Mucosa of stomach (tissue), 1 donor: ENCODE data around the gene DOP1B.

Experiments
- H3K27me3 ChIP-seq: one replicate; pipeline ENCODE4 v1.7.0; 2013; ENCODE audit warnings: mild to moderate bottlenecking, low read length; ENCODE audit not compliant: control insufficient read depth, insufficient read depth
- H3K36me3 ChIP-seq: one replicate; pipeline ENCODE4 v1.7.0; 2013; ENCODE audit warnings: low read length; ENCODE audit not compliant: control insufficient read depth, insufficient read depth
- H3K4me1 ChIP-seq: one replicate; pipeline ENCODE4 v1.7.0; 2013; ENCODE audit warnings: mild to moderate bottlenecking, low read length; ENCODE audit not compliant: control insufficient read depth, insufficient read depth
- H3K4me3 ChIP-seq: one replicate; pipeline ENCODE4 v1.7.0; 2013; ENCODE audit warnings: low read length
- H3K9ac ChIP-seq: one replicate; pipeline ENCODE4 v1.7.0; 2013; ENCODE audit warnings: mild to moderate bottlenecking, low read length, moderate library complexity
- H3K9me3 ChIP-seq: one replicate; pipeline ENCODE4 v1.7.0; 2013; ENCODE audit warnings: mild to moderate bottlenecking, low read length, moderate library complexity; ENCODE audit not compliant: control insufficient read depth
- donor health status: Pancreatic carcinoma.

Gene DOP1B, protein sequence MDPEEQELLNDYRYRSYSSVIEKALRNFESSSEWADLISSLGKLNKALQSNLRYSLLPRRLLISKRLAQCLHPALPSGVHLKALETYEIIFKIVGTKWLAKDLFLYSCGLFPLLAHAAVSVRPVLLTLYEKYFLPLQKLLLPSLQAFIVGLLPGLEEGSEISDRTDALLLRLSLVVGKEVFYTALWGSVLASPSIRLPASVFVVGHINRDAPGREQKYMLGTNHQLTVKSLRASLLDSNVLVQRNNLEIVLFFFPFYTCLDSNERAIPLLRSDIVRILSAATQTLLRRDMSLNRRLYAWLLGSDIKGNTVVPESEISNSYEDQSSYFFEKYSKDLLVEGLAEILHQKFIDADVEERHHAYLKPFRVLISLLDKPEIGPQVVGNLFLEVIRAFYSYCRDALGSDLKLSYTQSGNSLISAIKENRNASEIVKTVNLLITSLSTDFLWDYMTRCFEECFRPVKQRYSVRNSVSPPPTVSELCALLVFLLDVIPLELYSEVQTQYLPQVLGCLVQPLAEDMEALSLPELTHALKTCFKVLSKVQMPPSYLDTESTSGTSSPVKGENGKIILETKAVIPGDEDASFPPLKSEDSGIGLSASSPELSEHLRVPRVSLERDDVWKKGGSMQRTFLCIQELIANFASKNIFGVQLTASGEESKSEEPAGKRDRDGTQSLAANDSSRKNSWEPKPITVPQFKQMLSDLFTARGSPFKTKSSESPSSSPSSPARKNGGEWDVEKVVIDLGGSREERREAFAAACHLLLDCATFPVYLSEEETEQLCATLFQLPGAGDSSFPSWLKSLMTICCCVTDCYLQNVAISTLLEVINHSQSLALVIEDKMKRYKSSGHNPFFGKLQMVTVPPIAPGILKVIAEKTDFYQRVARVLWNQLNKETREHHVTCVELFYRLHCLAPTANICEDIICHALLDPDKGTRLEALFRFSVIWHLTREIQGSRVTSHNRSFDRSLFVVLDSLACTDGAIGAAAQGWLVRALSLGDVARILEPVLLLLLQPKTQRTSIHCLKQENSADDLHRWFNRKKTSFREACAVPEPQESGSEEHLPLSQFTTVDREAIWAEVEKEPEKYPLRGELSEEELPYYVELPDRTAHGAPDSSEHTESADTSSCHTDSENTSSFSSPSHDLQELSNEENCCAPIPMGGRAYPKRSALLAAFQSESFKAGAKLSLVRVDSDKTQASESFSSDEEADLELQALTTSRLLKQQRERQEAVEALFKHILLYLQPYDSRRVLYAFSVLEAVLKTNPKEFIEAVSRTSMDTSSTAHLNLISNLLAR (N-terminal part only)

DNA sequence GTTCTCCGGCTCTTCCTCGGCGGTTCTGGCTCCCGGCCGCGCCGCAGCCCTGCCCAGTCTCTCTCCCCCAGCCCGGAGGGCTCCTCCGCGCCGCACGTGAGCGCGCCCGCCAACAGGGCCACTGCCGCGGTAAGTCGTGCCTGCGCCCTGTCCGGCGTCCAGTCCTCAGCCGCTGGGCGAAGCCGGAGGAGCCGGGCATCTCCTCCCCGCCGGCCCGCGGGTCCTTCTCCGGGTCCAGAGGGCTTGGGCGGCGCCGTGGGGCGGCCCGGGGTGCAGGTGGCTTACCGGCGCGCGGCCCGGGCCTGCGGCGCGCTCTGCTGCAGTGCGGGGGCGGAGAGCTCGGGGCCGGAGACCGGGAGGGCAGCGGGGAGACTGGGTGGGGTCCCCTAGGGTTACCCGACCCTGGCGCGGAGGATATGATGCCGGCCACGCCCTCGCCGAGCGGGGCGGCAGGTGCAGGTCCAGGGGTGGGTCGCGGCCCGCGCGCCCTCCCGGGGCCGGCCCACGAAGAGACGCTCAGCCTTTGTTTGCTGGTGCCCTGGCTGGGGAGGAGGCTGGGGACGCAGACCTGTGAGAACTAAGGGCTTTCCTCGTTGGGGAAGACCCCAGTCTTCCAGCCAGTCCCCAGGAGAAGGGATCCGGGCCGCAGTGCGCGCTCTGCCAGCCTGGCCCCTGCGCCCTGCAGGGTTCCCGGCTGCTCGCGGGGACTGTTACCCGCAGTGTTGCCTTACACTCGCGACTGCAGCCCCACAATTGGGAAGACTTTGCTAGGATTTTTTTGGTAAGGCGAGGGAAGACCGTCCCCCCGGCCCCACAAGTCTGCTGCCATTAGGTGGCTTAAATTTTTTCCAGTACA, at the start of gene DOP1B:
TSS of gene DOP1B (plus strand) at position 10 of the 856 bp plus-strand sequence. CDS start 7,910 bp downstream, outside the sequence.
- Histone ChIP-seq H3K36me3 (no peaks in the 10 kb centered on the region), H3K4me1 (peaks cover 37% of the 10 kb centered on the region), H3K4me3 (peak within 1 kb of the TSS; percentile 35), H3K9ac (peak within 1 kb of the TSS; percentile 76), H3K9me3 (no peaks in the 10 kb centered on the region), H3K27me3 (no peaks in the 10 kb centered on the region)

DNA sequence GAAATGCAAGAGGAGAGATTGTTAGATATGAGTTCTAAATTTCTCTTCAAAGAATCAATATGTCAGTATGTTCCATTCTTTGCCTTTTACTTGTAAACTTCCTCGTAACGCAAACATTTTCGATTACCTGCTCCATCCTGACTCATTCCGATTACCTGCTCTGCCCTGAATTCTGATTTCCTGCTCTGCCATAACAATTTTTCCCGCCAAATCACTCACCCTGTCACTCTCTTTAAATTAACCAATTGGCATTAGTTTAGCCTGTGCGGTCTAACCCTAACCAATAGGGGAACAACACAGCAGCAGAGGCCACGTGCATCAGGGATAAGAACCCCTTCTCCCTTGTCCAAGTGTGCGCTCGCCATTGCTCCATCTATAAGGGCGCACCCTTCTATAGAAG, 46.8 kb upstream of the DOP1B start:
- H3K27me3 ChIP-seq: no peaks in the 10 kb centered on the region
- H3K9ac ChIP-seq: no peak overlapping the region

DNA sequence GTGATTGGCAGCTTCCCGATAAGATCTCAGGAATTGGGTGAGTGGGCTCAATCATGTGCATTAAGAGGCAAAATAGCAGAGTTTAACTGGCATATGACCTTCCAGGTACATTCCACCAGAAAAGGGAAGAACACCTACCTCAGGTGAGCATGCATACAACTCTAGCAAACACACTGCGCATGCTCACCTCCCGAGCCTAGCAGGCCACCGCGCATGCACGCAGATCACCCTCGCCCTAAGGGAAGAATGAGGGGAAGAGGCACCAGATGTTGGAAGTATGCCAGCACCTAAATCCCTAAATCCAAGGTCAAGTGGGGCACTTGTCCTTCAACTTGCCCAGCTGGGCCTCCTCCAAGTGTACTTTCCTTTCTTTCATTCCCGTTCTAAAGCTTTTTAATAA, 45.4 kb upstream of the DOP1B start:
- no peaks in the 10 kb centered on the region for H3K9me3 ChIP-seq
- H3K36me3 ChIP-seq: no peaks in the 10 kb centered on the region
- no peak overlapping the region for H3K9ac ChIP-seq
- peaks cover 11% of the 10 kb centered on the region for H3K4me1 ChIP-seq
- H3K4me3 ChIP-seq: no peak overlapping the region
- no peaks in the 10 kb centered on the region for H3K27me3 ChIP-seq

More for the DNA sequence above, 46.8 kb upstream of the DOP1B start:
- Histone ChIP-seq H3K36me3 (no peaks in the 10 kb centered on the region), H3K4me3 (no peak overlapping the region), H3K4me1 (peaks cover 11% of the 10 kb centered on the region), H3K9me3 (no peaks in the 10 kb centered on the region)

DNA sequence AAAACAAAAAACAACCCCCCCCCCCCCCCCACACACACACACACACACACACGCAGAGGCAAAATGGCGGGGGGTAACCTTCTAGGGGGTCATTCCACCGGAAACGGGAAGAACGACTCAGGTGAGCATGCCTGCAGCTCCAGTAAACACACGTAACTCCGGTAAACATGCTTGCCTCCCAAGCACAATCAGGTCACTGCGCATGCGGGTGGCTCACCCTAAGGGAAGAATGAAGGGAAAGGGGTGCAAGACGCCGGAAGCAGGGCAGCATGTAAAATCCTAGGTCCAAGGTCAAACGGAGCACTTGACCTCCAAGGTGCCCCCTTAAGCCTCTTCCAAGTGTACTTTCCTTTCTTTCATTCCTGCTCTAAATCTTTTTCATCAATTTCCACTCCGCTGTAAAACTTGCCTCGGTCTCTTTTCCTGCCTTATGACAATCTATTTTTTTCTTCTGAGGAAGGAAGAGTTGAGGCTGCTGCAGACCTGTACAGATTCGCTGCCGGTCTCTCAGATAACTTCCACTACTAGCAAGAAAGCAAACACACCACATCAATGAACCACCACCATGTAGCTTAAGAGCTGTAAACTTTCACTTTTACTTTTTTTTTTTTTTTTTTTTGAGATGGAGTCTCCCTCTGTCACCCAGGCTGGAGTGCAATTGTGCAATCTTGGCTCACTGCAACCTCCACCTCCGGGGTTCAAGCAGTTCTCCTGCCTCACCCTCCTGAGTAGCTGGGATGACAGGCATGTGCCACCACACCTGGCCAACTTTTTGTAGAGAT, 42.8 kb upstream of the DOP1B start:
- H3K4me3 ChIP-seq: peak overlapping the region; percentile 64
- H3K4me1 ChIP-seq: peaks cover 11% of the 10 kb centered on the region
- peak overlapping the region; percentile 65 for H3K9ac ChIP-seq
- H3K27me3 ChIP-seq: no peaks in the 10 kb centered on the region
- H3K9me3 ChIP-seq: no peaks in the 10 kb centered on the region
- no peaks in the 10 kb centered on the region for H3K36me3 ChIP-seq

DNA sequence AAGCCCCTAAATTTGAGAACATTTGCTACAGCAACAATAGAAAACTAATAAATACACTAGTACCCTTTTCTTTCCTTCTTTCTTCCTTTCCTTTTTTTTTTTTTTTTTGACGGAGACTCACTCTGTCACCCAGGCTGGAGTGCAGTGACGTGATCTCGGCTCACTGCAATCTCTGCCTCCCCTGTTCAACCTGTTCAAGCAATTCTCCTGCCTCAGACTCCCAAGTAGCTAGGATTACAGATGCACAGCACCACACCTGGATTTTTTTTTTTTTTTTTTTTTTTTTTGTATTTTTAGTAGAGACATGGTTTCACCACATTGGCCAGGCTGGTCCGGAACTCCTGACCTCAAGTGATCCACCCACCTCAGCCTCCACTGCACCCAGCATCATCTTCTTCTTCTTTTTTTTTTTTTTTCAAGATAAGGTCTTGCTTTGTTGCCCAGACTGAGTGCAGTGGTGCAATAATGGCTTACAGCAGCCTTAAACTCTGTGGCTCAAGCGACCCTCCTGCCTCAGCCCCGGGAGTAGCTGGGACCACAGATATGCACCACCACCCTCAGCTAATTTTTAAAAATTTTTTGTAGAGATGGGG, 41.4 kb upstream of the DOP1B start:
- H3K27me3 ChIP-seq: no peaks in the 10 kb centered on the region
- H3K36me3 ChIP-seq: no peaks in the 10 kb centered on the region
- H3K4me1 ChIP-seq: peaks cover 11% of the 10 kb centered on the region
- H3K9ac ChIP-seq: no peak overlapping the region
- H3K9me3 ChIP-seq: no peaks in the 10 kb centered on the region
- no peak overlapping the region for H3K4me3 ChIP-seq

DNA sequence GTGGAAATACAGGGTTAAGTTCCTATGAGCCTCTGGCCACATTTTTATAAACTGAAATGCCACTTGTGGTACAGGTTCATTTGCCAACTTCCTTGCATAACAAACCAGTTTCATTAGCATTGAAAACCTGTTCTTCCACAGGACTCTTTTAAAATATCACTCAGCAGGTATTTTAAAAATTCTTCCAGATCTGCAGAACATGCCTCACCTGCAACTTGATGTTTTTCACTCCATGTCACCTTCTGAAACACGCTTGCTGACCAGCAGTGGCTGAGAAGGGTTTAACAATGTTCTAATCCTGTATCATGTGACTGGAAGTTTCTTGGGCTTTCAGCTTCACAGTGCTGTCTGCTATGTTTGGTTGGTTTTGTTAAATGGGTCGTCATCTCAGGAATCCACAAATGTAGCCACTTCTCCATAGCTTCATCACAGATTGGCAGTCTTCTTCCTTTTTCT, 39.3 kb upstream of the DOP1B start:
- Histone ChIP-seq H3K4me1 (peaks cover 10% of the 10 kb centered on the region), H3K27me3 (no peaks in the 10 kb centered on the region)

DNA sequence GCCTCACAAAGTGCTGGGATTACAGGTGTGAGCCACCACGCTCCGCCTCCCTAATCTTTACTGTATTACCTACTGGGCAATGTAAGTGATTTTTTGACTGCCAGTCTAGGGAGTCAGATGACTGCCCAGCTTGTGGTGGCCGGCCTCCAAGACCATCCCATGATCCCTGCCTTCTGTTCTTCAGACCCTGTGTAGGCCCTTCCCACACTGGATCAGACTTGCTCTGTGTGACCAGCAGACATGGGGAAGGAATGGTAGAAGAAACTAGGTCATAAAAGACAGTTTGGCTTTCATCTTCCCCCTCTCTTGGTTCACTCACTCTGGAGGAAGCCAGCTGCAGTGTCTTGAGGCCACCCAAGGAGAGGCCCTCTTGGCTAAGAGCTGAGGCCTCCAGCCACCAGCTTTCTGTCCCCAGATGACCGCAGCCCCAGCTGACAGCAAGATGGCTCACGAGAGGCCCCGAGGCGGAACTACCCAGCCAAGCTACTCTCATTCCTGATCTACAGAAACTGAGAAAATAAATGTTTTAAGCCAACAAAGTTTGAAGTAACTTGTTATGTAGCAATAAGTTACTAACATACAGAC, 36.2 kb upstream of the DOP1B start:
- no peaks in the 10 kb centered on the region for H3K36me3 ChIP-seq
- H3K27me3 ChIP-seq: no peaks in the 10 kb centered on the region
- H3K4me3 ChIP-seq: no peak overlapping the region
- no peak overlapping the region for H3K9ac ChIP-seq
- H3K9me3 ChIP-seq: no peaks in the 10 kb centered on the region
- no peaks in the 10 kb centered on the region for H3K4me1 ChIP-seq

More for the DNA sequence above, 39.3 kb upstream of the DOP1B start:
- no peaks in the 10 kb centered on the region for H3K36me3 ChIP-seq
- H3K4me3 ChIP-seq: no peak overlapping the region
- no peak overlapping the region for H3K9ac ChIP-seq
- no peaks in the 10 kb centered on the region for H3K9me3 ChIP-seq

DNA sequence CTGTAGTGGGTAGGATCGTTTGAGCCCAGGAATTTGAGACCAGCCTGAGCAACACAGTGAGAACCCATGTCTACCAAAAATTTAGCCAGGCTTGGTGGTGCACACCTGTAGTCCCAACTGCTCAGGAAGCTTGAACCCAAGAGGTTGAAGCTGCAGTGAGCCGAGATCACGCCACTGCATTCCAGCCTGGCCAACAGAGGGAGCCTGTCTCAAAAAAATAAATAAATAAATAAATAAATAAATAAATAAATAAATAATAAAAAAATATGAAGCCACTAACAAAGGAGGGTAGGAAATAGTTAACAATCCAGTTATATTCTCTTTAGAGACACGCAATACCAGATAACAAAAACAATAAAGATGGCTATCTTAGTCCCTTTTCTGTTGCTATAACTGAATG, 33.6 kb upstream of the DOP1B start:
- Histone ChIP-seq H3K4me3 (no peak overlapping the region), H3K4me1 (peaks cover 17% of the 10 kb centered on the region), H3K9ac (no peak overlapping the region), H3K36me3 (no peaks in the 10 kb centered on the region), H3K27me3 (no peaks in the 10 kb centered on the region), H3K9me3 (no peaks in the 10 kb centered on the region)

DNA sequence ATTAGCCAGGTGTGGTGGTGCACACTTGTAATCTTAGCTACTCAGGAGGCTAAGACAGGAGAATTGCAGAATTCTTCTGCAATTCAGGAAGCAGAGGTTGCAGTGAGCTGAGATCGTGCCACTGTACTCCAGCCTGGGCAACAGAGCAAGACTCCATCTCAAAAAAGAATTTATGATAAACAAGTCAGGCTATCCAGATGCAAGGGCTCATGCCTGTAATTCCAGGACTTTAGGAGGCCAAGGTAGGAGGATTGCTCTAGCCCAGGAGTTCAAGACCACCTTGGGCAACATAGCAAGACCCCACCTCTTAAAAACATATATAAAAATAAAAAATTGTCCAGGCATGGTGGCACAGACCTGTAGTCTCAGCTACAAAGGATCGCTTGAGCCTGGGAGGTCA, 32.2 kb upstream of the DOP1B start:
- Histone ChIP-seq H3K4me3 (no peak overlapping the region), H3K27me3 (no peaks in the 10 kb centered on the region), H3K36me3 (no peaks in the 10 kb centered on the region), H3K9me3 (no peaks in the 10 kb centered on the region), H3K4me1 (peaks cover 17% of the 10 kb centered on the region), H3K9ac (no peak overlapping the region)
